HCT116 (cell line): ENCODE results near the gene DENND1C.

Experiments used
- ATF3 ChIP-seq: IDR thresholded peaks from 2 replicates; pipeline ENCODE4 v1.6.1; 2012
- CEBPB ChIP-seq: IDR thresholded peaks from 2 replicates; pipeline ENCODE4 v1.6.1; 2012; ENCODE audit warnings: low read depth
- CTCF ChIP-seq, 3 experiments: fragments of 200-600 bp in 1 of 3; sonication (generic) in 1 of 3; IDR thresholded peaks in 2 of 3; conservative IDR thresholded peaks in 1 of 3; 2 replicates each; pipeline ENCODE4 v1.5.1; 2012 to 2017; ENCODE audit warnings: low read depth in 2 of 3, low read length in 2 of 3, antibody characterized with exemption in 1 of 3, borderline replicate concordance in 1 of 3, control low read depth in 1 of 3, mild to moderate bottlenecking in 1 of 3, mixed read lengths in 1 of 3, mixed run types in 1 of 3, moderate library complexity in 1 of 3; ENCODE audit not compliant: insufficient read depth in 1 of 3
- EZH2 ChIP-seq: fragments of 200-600 bp; sonication (generic); IDR thresholded peaks from 2 replicates; pipeline ENCODE4 v1.6.1; 2017; ENCODE audit warnings: antibody characterized with exemption, mixed run types
- JUND ChIP-seq: IDR thresholded peaks from 2 replicates; pipeline ENCODE4 v1.6.1; 2012
- POLR2A ChIP-seq: IDR thresholded peaks from 2 replicates; pipeline ENCODE4 v1.7.0; 2011; ENCODE audit warnings: borderline replicate concordance; ENCODE audit not compliant: insufficient read depth, insufficient read length; ENCODE audit errors: extremely low read depth
- POLR2AphosphoS5 ChIP-seq: IDR thresholded peaks from 2 replicates; pipeline ENCODE4 v1.6.1; 2011; ENCODE audit warnings: mild to moderate bottlenecking, low read depth, low read length, moderate library complexity
- RAD21 ChIP-seq: IDR thresholded peaks from 2 replicates; pipeline ENCODE4 v1.6.1; 2012; ENCODE audit warnings: low read depth, mild to moderate bottlenecking
- REST ChIP-seq: IDR thresholded peaks from 2 replicates; pipeline ENCODE4 v1.6.1; 2012; ENCODE audit warnings: low read depth
- SP1 ChIP-seq: IDR thresholded peaks from 2 replicates; pipeline ENCODE4 v1.6.1; 2012; ENCODE audit warnings: low read depth
- TCF7L2 ChIP-seq: IDR thresholded peaks from 2 replicates; pipeline ENCODE4 v1.7.0; 2011; ENCODE audit warnings: borderline replicate concordance, inconsistent platforms; ENCODE audit not compliant: insufficient read depth, insufficient read length; ENCODE audit errors: extremely low read depth
- YY1 ChIP-seq: IDR thresholded peaks from 2 replicates; pipeline ENCODE4 v1.6.1; 2011; ENCODE audit warnings: low read length, low read depth, moderate library complexity, mild to moderate bottlenecking; ENCODE audit not compliant: insufficient replicate concordance; ENCODE audit errors: extremely low read depth
- ZFX ChIP-seq: fragments of 450-650 bp; IDR thresholded peaks from 2 replicates; pipeline ENCODE4 v1.6.1; 2017

GRCh38 chr19:6478815-6479214, 2.8 kb downstream of the DENND1C start:
- TF ChIP-seq CTCF (IDR thresholded peaks at IDR 0.05 in 2 of 3, conservative IDR thresholded peaks at IDR 0.05 in 1 of 3; ENCODE audit: borderline replicate concordance in 1 of 3, insufficient read depth in 1 of 3, low read depth in 2 of 3, low read length in 2 of 3): no peak
- no peak for TF ChIP-seq POLR2A
- no peak for TF ChIP-seq SP1
- no peak for TF ChIP-seq ZFX
- no peak for TF ChIP-seq TCF7L2
- no peak for TF ChIP-seq JUND
- TF ChIP-seq CEBPB: no peak
- TF ChIP-seq EZH2: no peak
- TF ChIP-seq ATF3: no peak
- no peak for TF ChIP-seq RAD21
- no peak for TF ChIP-seq POLR2AphosphoS5
- TF ChIP-seq YY1: no peak
- TF ChIP-seq REST: no peak
